LNCAP (cell line): ENCODE data around the gene CEMIP.
A peak's percentile ranks its signal among the peaks of the same experiment; 100 is the strongest.

Source experiments
- TF ChIP-seq, protein P1 (sequence below): fragments of 450-650 bp; IDR thresholded peaks from 2 replicates; pipeline ENCODE4 v1.5.1; 2017; ENCODE audit warnings: mild to moderate bottlenecking

The CEMIP gene

DNA sequence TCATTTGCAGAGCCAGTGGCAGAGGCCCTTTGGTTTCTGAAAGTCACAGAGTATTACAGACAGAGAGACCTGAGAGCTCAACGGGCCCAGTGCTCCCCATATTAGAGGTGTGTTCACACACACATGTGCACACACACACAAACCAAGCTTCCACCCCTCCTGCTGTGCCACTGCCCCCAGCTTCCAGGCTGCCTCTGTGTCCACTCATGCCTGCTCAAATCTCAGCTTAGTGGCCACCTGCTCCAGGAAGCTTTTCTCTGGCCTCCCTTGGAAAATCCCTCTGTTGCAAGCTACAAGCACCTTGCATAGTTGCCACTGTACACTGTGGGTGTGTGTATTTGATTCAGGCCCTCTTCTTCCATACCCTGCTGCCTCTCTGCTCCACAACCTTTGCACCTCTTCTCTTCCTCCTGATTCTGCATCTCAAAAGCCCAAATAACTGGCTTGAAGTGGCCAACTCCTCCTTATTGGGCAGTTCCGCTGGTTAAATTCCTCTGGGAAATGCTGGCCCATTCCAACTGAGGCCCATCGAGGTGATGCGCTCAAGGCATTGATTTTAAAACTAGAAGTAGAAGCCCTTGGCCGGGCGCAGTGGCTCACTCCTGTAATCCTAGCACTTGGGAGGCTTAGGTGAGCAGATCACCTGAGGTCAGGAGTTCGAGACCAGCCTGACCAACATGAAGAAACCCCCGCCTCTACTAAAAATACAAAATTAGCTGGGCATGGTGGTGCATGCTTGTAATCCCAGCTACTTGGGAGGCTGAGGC is 187.4 kb downstream of the CEMIP start:
- TF ChIP-seq, protein P1, sequence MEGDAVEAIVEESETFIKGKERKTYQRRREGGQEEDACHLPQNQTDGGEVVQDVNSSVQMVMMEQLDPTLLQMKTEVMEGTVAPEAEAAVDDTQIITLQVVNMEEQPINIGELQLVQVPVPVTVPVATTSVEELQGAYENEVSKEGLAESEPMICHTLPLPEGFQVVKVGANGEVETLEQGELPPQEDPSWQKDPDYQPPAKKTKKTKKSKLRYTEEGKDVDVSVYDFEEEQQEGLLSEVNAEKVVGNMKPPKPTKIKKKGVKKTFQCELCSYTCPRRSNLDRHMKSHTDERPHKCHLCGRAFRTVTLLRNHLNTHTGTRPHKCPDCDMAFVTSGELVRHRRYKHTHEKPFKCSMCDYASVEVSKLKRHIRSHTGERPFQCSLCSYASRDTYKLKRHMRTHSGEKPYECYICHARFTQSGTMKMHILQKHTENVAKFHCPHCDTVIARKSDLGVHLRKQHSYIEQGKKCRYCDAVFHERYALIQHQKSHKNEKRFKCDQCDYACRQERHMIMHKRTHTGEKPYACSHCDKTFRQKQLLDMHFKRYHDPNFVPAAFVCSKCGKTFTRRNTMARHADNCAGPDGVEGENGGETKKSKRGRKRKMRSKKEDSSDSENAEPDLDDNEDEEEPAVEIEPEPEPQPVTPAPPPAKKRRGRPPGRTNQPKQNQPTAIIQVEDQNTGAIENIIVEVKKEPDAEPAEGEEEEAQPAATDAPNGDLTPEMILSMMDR = no peak

DNA sequence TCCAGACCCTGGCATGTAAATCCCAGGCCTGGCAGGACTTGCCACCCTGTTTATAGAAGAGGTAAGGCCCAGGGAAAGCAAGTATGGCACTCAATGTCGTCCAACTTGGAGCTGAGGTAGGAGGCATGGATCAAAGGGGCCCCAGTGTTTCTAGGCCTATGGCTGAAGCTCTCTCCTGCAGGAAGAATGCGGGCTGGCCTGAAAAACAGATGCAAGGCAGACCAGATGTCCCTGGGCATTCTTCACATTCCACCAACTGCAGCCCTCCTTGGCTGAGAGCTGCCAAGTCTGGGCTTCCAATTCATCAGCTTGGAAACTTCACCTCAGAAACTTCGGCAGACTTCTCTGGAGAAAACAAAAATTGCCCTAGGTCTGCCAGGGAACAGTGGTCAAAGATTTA is 188.3 kb downstream of the CEMIP start:
- TF ChIP-seq, protein P1 = no peak

DNA sequence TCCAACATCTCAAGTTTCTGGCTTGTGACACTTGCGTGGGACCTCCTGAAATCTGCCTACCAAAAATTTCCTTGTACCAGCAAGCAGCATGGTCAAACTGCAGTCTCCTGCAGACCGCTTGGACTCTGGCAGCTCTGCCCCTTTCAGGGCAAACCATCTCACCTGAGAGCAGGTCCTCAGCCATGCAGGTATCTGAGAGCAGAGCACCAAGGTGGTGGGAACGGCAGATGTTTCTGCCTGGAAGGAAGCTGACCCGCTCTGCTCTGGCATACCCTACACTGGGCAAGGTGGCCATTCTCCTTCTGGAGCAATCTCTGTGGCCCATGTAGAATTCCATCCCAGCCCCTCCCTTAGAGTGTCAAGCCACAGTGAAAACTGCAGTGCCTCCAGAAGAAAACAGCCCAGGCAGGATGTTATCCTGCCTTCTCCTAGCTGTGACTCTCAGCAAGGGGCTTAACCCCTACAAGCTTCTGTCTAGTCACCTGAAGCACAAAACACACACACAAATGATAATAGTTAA is 188.9 kb downstream of the CEMIP start:
- TF ChIP-seq, protein P1 = no peak

DNA sequence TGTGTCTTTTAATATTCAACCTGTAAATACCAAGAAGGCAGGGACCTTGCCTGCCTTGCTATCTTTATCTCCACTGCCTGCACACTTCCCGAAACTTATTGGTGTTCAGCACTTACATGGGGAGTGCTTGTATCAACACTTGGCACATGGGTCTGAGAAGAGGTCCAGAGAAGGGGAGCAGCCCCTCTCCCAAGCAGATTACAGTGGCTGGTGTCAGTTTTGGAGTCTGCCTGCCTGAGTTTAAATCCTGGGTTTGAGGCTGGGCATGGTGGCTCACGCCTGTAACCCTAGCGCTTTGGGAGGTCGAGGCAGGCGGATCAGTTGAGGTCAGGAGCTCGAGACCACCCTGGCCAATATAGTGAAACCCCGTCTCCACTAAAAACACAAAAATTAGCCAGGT is 190.1 kb downstream of the CEMIP start:
- TF ChIP-seq, protein P1 = no peak

DNA sequence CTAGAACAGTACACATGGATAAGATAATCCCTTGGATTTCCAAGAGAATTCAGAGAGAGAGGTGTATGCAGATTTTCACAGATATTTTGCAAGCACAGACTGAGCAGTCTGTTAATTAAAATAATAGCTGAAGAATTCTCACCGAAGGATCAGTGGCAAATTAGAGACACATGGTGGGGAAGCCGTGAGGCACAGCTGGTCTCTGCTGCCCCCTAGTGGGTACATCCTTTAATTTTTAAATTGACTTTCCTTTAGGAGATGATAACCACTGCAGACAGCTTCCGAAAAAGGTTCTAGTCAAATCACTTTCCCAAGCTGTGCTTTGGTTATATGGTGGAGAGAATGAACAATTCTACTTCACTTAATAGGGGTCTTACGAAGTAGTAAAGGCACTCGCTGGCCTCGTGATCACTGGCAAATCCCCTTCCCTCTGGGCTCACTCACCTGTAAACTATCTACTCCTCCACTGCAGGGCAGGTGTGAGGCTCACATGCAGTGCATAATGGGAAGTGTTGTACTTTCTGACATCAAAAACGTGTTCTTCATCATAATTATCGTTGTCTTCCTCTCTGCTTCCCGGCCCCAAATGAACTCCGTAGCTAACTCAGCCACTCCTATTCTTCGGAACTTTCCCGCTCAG is 191.0 kb downstream of the CEMIP start:
- TF ChIP-seq, protein P1 = peak; percentile 72

DNA sequence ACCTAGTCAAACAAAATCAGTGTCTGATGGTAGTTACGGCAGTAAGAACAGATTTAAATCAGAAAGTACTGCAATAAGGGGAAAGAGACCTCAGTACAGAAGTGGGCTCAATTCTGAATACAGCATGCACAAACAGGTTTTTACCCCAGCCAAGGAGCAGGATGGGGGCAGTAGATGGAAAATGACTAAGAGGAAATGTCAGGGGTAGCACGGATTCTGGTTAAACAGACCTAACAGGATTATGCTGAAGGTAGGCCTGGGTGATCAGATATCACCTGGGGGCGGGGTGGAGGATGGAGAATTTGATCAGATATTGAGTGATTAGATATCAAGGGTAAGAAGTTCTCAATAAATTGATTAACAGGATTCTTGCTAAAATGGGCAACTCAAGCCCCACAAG is 191.5 kb downstream of the CEMIP start:
- TF ChIP-seq, protein P1 = no peak

DNA sequence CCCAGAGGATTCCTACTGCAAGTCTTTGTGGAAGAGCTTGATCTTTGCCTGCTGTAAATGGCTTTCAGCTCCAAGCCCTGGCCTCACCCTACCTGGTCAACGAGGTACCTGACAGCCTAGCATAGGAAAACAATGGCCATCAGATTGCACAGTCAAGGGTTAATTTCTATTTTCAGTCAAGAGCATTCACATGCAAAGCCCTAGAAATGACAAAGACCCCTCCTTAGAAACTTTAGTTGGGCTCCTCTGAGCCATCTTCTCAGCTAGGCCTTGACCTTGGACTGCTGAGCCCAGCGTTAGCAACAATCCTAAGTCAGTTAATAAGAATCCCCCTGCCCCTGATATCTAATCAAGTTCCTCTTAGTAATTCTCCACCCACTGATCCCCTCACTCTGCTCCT is 192.0 kb downstream of the CEMIP start:
- TF ChIP-seq, protein P1 = no peak
